ENCODE data around the gene NUDT7.
A peak's percentile ranks its signal among the peaks of the same experiment; 100 is the strongest.

NUDT7 gene

DNA sequence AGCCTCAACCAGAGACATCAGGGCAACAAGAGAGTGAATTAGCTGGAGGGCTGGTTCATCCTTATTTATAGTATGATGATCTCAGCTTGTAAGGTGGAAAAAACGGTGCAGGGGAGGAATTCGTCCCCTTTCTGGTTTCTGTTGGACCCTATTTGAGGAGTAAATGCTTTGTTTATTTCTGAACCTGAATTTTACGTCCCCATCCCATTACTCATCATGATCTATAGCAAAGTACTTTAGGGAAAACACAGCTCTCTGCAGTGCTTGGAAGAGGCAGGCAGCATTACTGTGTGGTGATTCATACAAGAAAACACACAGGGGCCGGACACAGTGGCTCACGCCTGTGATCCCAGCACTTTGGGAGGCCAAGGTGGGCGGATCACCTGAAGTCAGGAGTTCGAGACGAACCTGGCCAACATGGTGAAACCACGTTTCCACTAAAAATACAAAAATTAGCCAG, 58.1 kb downstream of the NUDT7 start:
- no peak overlapping the region for H3K27ac ChIP-seq
- ChIA-PET POLR2A (ENCODE audit: low non-redundant PET) (no interaction called here), CTCF (no interaction called here)
- TF ChIP-seq, protein P1, sequence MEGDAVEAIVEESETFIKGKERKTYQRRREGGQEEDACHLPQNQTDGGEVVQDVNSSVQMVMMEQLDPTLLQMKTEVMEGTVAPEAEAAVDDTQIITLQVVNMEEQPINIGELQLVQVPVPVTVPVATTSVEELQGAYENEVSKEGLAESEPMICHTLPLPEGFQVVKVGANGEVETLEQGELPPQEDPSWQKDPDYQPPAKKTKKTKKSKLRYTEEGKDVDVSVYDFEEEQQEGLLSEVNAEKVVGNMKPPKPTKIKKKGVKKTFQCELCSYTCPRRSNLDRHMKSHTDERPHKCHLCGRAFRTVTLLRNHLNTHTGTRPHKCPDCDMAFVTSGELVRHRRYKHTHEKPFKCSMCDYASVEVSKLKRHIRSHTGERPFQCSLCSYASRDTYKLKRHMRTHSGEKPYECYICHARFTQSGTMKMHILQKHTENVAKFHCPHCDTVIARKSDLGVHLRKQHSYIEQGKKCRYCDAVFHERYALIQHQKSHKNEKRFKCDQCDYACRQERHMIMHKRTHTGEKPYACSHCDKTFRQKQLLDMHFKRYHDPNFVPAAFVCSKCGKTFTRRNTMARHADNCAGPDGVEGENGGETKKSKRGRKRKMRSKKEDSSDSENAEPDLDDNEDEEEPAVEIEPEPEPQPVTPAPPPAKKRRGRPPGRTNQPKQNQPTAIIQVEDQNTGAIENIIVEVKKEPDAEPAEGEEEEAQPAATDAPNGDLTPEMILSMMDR (conservative IDR thresholded peaks at IDR 0.05; ENCODE audit: low read depth), result no peak
- peak; percentile 74 for DNase-seq (ENCODE audit: low spot score)

DNA sequence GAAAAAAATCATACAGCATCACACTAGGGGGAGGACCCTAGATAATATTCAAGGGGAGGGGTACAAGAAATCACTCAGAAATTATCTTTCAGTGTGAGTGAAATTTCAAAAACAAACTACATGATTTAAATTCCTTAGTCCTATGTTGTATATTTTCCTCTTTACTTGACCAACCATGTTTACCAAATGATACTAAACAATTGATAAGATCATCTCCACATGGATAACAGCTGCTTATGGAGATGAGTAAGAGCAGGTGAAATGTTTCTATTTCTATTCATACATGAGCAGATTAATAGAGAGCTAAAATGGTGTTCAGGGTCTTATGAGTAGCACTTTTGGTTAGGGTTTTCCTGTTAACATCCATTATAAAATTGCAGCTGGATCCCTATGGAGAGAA, 58.8 kb downstream of the NUDT7 start:
- ChIA-PET CTCF (interaction anchor here (0.6 kb wide), 1 partner anchor 662 kb away, joined by 3 read pairs; no protein-coding TSS in a partner anchor), POLR2A (ENCODE audit: low non-redundant PET) (no interaction called here)
- no peak overlapping the region for H3K27ac ChIP-seq
- no peak for DNase-seq (ENCODE audit: low spot score)
- TF ChIP-seq, protein P1 (conservative IDR thresholded peaks at IDR 0.05; ENCODE audit: low read depth), result no peak

DNA sequence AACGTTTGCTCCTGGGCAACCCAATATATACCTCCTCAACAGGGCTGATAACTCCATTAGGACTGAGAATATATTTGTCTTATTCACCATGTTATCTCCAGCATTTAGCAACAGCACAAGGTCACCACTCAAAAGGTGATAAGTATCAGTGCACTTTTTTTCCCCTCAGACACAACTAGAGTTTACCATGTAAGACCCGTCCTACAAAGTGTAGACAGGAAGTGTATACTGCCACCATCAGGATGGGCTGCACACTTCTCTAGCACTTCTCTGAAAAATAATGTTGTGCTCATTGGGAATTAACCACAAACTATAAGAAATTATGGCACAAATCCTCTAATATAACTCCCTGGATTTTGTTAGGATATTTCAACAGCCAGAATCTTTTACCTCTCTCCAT, 60.4 kb downstream of the NUDT7 start:
- no peak for DNase-seq (ENCODE audit: low spot score)
- TF ChIP-seq, protein P1 (conservative IDR thresholded peaks at IDR 0.05; ENCODE audit: low read depth), result no peak
- POLR2A ChIA-PET (ENCODE audit: low non-redundant PET), result no interaction called here

DNA sequence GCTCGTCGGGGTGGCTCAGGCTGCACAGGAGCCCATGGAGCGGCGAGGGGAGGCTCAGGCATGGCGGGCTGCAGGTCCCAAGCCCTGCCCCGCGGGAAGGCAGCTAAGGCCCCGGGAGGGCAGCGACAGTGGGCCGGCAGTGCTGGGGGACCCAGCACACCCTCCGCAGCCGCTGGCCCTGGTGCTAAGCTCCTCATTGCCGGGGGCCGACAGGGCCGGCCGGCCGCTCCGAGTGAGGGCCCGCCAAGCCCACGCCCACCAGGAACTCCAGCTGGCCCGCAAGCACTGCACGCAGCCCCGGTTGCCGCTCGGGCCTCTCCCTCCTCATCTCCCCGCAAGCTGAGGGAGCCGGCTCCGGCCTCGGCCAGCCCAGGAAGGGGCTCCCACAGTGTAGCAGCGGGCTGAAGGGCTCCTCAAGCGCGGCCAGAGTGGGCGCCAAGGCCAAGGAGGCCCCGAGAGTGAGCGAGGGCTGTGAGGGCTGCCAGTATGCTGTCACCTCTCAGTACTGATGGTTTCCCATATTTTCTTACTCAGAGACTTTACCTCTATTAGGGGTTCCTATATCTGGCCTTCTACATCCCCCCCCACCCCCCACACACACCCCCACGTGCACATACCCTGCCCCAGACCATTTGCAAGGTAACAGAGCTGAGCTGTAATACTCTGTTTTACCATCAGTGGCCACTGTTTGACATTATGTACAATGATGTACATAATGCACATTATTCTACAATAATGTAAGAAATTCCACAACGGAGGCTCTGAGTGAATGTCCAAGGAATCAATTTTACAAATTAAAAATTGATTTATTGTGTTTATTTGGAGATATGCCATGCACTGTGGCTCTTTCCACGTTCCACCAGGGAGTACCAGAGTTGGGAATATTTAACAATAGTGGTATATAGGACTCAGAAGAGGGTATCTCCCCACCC, 62.4 kb downstream of the NUDT7 start:
- DNase-seq (ENCODE audit: low spot score), result no peak
- no peak overlapping the region for H3K27ac ChIP-seq
- CTCF ChIA-PET, result interaction anchor here (0.6 to 1.3 kb wide), 2 partner anchors 12 to 50 kb away, joined by 3 to 4 read pairs; no protein-coding TSS in a partner anchor
- TF ChIP-seq, protein P1 (conservative IDR thresholded peaks at IDR 0.05; ENCODE audit: low read depth), result no peak
- POLR2A ChIA-PET (ENCODE audit: low non-redundant PET), result no interaction called here

More for the DNA sequence above, 60.4 kb downstream of the NUDT7 start:
- H3K27ac ChIP-seq, result no peak overlapping the region
- CTCF ChIA-PET, result no interaction called here

DNA sequence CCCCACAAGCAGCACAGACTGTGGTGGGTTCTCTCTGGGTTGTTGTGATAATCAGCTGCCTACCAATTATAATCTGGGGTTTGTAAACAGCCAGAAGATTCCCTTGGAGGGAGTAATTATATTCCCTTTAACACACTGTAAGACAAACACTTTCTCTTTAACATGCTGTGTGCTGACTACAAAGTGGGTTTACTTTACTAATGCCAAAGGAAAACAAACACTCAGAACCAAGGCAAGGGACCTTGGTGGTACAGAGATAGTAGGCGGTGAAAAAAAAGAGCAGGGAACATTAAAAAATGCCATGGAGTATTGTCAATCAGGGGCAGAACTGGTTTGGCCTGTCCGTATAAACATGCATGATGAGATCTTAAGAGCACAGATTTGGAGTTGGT, 63.1 kb downstream of the NUDT7 start:
- ChIA-PET CTCF (interaction anchor here (0.6 to 1.3 kb wide), 2 partner anchors 11 to 51 kb away, joined by 3 to 4 read pairs; no protein-coding TSS in a partner anchor), POLR2A (ENCODE audit: low non-redundant PET) (no interaction called here)
- no peak for DNase-seq (ENCODE audit: low spot score)
- no peak overlapping the region for H3K27ac ChIP-seq
- TF ChIP-seq, protein P1 (conservative IDR thresholded peaks at IDR 0.05; ENCODE audit: low read depth), result no peak

DNA sequence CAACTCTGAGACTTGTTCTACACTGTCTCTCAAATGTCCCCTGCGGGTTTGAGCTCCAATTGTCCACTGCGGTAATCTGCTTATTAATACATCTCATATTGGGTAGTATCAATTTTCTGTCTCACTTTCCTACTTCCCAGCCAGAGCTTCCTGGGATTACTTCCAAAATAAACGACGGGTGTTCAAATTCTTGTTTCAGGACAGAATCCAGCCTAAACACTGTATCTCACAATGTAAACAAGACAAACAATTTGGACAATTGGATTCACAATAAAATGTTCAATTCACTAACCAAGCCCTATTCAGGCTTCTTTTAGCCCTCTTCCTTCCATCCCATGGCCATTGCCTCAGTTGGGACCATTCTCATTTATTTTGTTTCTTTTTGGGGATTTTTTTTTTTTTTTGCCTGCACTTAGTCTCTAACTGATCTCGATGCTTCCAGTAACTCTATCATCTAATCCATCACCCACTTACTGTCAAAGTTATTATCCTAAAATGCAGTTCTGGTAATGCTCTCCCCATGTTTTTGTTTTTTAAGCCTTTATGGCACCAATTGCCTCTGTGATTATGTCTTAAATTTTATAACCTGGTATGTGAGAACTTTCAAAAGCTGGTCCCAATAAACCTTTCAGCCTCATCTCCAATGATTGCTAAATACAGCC, 64.0 kb downstream of the NUDT7 start:
- H3K27ac ChIP-seq, result no peak overlapping the region
- TF ChIP-seq, protein P1 (conservative IDR thresholded peaks at IDR 0.05; ENCODE audit: low read depth), result no peak
- POLR2A ChIA-PET (ENCODE audit: low non-redundant PET), result no interaction called here
- no peak for DNase-seq (ENCODE audit: low spot score)
- CTCF ChIA-PET, result no interaction called here

Data from RWPE1 (cell line).